NCI-H1105 treated with DMSO at 0.1 percent for 48 hours (cell line): ENCODE measurements around the gene EDEM2.
"Not testable (repeated sequence)": the region's sequence is repeated elsewhere in the genome, so short reads cannot be mapped to it uniquely, and the experiment has no call there.

Experiments
- DNase-seq: peaks from one replicate; lab custom pipeline; 2025; lab: John Stamatoyannopoulos, UW

The EDEM2 gene, protein sequence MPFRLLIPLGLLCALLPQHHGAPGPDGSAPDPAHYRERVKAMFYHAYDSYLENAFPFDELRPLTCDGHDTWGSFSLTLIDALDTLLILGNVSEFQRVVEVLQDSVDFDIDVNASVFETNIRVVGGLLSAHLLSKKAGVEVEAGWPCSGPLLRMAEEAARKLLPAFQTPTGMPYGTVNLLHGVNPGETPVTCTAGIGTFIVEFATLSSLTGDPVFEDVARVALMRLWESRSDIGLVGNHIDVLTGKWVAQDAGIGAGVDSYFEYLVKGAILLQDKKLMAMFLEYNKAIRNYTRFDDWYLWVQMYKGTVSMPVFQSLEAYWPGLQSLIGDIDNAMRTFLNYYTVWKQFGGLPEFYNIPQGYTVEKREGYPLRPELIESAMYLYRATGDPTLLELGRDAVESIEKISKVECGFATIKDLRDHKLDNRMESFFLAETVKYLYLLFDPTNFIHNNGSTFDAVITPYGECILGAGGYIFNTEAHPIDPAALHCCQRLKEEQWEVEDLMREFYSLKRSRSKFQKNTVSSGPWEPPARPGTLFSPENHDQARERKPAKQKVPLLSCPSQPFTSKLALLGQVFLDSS

GRCh38 chr20:35146920-35147574 is at the start of gene EDEM2:
Gene EDEM2 (minus strand): TSS chr20:35147336. CDS start chr20:35147258, 78 bp downstream.
- peak; percentile 93 for DNase-seq

GRCh38 chr20:35196313-35196712 is 49.2 kb upstream of the EDEM2 start:
- no peak for DNase-seq

GRCh38 chr20:35193031-35193791 is 46.1 kb upstream of the EDEM2 start:
- not testable (repeated sequence) for DNase-seq

DNA sequence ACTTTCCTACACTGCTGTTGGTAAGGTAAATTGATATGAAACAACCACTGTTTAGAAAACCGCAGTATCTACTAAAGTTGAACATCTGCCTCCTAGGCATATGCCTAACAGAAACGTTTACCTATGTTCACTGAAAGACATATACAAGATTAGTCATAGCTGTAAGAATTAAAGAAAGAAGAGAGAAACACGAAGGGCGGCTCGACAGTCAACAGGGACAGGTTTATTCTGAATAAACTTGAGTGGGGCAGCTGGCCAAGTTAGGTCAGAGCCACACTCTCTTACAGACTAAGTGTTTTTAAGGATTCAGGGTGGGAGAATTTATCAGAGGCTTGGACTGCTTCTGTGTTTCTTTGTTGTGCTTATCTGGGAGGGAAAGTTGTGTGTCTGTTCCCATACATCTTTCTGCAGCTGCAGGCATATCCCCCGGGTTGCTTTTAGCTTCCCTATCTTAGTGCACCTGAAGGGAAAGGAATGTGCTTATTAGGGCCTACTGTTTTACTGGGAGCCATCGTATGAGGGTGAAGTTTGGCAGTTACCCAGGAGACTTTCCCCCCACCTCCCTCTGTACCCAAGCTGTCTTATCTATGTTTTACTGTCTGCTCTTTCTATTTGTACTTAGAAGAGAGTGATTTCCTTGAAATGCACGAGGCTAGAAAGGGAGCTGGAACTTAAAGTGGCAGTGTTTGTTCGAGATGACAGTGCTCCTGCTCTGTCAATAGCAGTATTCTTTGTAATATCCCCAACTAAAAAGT is 45.2 kb upstream of the EDEM2 start:
- DNase-seq = no peak

- DNase-seq = peak; percentile 8
Observed at GRCh38 chr20:35191419-35192117, 44.4 kb upstream of the EDEM2 start.

GRCh38 chr20:35190556-35190955 is 43.4 kb upstream of the EDEM2 start:
- no peak for DNase-seq

- DNase-seq = not testable (repeated sequence)
Observed at GRCh38 chr20:35189223-35189622, 42.1 kb upstream of the EDEM2 start.

DNA sequence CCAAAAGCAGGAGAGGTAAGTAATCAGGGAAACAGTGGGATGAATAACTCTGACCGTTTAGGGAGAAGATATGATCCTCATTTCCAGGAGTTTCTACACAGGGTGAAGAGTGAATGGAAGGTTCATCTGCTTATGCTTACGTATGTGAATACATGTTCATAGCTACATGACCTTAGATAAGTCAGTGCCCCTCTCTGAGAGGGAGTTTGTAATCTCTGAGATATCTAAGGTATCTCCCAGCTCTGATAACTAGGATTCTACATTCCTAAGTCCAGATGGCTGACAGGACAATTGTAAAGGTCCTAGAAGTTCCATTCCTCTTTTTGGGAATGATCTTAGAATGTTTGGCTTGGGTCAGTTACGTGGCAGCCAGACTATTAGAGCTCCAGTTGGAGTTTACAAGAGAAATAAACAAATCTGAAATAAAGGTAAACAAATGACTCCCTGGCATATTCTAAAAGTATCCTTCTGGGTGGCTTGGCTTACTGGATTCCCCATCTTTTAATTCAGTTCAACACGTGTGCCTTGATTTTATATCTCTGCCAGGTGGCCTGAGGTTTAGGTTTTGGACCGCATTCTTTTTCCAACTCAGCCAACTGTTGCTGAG is 40.6 kb upstream of the EDEM2 start:
- DNase-seq = no peak

GRCh38 chr20:35186691-35187289 is 39.7 kb upstream of the EDEM2 start:
- DNase-seq = not testable (repeated sequence)

- DNase-seq = no peak
Observed at GRCh38 chr20:35181731-35182130, 34.6 kb upstream of the EDEM2 start.

DNA sequence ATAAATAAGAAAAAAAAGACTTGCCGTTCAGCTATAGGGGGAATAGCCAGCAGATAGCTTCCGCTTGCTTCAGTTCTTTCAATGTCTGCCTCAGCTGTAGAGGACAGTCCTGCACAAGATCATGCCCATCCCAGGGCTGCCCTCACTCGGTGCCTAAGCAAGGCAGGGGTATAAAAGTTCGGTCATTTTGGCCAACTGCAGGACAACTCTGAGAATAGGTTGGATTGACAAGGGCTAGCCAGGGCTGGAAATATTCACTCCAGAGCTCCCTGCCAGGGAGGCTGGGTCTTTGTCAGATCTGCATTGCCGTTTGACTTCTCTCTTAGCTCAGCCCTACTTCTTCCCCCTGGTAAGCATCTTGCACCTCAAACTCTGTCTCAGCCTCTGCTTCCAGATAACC is 33.1 kb upstream of the EDEM2 start:
- DNase-seq = no peak

DNA sequence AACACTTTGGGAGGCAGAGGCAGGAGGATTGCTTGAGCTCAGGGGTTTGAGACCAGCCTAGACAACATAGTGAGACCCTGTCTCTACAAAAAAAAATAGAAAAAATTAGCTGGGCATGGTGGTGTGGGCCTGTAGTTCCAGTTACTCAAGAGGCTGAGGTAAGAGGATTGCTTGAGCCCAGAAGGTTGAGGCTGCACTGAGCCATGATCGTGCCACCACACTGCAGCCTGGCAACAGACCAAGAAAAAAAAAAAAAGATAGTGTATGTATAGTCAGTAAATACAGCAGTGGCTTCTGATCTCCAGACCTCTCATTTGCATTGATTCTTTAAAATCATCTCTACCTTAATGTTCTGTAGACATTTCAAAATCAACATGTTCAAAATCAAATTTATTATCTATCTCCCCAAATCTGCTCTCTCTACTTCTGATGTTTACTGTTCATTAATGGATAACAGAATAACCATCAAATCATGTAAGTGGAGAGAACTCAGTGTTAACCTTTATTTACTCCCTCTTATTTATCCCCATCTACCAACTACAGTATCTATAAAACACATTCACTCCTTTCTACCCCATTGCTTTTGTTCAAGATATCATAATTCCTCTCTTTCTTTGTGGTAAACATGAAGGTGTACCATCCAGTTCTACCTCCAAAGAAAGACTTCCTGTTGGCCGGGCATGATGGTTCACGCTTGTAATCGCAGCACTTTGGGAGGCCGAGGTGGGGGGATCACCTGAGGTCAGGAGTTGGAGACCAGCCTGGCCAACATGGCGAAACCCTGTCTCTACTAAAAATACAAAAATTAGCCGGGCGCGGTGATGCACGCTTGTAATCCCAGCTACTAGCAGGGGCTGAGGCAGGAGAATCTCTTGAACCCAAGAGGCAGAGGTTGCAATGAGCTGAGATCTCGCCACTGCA is 32.4 kb upstream of the EDEM2 start:
- DNase-seq = no peak

- DNase-seq = no peak
Observed at GRCh38 chr20:35176132-35176531, 29.0 kb upstream of the EDEM2 start.

GRCh38 chr20:35174458-35175216 is 27.5 kb upstream of the EDEM2 start:
- no peak for DNase-seq

DNA sequence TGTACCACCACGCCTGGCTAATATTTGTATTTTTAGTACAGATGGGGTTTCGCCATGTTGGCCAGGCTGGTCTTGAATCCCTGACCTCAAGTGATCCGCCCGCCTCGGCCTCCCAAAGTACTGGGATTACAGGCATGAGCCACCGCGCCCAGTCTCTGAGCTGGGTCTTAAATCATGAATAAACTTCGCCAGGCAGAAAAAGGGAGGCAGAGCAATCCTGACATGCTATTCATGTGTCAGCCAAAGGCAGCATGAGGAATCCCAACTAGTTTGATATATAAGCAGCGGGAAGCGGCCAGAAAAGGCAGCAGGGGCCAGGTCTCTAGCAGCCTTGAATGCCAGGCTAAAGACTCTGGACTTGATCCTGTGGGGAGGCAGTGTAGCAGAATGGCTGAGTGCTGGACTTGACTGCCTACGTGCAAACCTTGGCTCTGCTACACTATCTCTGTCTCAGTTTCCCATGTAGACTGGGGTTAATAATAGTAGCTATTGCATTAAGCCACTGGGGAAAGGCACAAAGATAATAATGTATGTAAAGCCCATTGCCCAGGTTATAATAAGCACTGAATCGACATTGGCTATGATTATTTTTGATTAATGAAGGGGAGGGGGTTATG is 26.5 kb upstream of the EDEM2 start:
- no peak for DNase-seq

GRCh38 chr20:35172434-35172806 is 25.3 kb upstream of the EDEM2 start:
- no peak for DNase-seq

DNA sequence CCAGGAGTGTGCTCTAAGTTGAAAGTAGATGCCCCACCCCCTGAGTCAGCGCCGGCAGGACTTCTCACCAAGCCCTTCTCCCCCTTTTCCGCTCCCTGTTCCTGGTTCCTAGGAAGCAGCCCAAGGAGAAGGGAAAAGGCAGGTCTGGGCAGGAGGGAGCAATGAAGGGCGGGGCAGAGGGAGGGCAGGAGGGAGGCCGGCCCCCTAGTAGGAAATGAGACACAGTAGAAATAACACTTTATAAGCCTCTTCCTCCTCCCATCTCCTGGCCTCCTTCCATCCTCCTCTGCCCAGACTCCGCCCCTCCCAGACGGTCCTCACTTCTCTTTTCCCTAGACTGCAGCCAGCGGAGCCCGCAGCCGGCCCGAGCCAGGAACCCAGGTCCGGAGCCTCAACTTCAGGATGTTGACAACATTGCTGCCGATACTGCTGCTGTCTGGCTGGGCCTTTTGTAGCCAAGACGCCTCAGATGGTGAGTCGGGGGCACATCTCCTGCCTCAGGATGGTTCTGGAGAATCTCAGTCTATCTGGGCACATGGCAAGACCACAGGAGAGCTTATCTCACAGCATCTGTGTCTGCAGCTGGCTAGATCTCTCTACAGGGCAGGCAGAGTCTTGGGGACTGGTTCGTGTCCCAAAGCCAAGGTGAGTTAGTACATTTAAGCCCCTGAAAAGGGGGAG is 24.8 kb upstream of the EDEM2 start, which contains the start of gene PROCR:
TSS of gene PROCR (plus strand) at position 320 of the 681 bp plus-strand sequence. CDS start at position 403, 83 bp downstream.
- DNase-seq = peak; percentile 37
